Activated CD4-positive, alpha-beta T cell treated with anti-CD3 and anti-CD28 coated beads, Interleukin-2, amount 50 U/mL, for 16 hours (primary cell): ENCODE data around the gene TMEM140.

Source experiments
- DNase-seq: peaks from one replicate; pipeline ENCODE4 v3.0.0-alpha.2; 2020

The TMEM140 gene

DNA sequence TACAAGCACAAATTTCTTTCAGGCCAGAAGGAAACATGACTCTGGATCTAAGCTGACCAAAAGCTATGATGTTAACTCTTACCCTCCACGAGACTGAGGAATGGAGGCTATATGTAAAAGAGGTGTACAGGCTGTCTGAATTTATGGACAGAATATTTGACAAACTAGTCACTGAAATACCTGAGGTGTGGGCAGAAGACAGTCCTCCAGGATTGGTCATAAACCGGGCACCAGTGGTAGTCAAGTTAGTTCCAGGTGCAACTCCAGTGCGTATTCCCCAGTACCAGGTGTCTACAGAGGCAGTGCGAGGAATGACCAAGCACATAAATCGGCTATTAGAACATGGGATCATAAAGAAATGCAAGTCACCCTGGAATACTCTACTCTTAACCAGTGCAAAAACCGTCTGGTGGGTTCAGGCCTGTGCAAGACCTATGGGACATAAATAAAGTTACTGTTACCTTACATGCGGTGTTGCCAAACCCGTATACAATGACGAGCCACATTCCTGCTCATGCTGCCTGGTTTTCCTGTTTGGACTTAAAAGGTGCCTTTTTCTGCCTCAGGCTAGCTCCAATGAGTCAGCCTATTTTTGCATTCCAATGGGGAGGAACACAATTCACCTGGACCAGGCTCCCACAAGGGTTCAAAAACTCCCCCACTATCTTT, 29.3 kb downstream of the TMEM140 start:
- DNase-seq: no peak

GRCh38 chr7:135178364-135178763, 30.5 kb downstream of the TMEM140 start:
- DNase-seq: no peak

DNA sequence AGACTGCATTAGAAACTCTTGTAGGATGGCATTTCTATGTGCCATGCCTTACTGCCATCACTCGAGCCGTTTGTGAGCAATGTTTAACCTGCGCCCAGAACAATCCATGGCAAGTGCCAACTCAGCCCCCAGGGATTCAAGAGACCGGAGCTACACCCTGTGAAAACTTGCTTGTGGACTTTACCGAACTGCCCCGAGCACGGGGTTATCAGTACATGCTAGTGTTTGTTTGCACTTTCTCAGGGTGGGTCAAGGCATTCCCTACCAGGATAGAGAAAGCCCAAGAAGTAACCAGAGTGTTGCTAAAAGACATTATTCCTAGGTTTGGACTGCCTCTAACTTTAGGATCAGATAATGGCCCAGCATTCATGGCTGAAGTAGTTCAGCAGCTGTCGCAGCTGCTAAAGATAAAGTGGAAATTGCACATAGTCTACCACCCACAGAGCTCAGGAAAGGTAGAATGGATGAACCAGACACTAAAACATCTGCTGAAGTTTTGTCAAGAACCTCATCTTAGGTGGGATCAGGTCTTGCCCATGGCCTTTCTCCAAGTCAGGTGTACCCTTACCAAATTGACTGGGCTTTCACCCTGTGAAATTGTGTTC, 31.6 kb downstream of the TMEM140 start:
- DNase-seq: no peak

DNA sequence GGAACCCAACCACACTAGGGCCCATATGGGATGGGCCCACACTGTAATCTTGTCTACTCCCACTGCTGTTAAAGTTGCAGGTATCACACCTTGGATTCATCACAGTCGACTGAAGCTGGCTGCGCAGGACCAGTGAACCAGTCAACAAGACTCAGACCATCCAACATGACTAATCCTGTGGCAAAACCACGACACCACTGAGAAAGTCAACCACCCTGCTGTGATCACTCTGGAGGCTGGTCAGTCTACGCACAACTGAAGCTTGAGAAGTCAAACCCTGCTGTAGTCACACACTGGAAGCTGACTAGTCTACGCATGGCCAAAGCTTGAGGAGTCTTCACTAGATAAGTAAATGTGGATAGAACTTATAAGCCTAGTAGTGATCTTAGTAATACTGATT, 32.2 kb downstream of the TMEM140 start:
- peak; percentile 18 for DNase-seq

- no peak for DNase-seq
Observed at GRCh38 chr7:135181261-135181928, 33.5 kb downstream of the TMEM140 start.

DNA sequence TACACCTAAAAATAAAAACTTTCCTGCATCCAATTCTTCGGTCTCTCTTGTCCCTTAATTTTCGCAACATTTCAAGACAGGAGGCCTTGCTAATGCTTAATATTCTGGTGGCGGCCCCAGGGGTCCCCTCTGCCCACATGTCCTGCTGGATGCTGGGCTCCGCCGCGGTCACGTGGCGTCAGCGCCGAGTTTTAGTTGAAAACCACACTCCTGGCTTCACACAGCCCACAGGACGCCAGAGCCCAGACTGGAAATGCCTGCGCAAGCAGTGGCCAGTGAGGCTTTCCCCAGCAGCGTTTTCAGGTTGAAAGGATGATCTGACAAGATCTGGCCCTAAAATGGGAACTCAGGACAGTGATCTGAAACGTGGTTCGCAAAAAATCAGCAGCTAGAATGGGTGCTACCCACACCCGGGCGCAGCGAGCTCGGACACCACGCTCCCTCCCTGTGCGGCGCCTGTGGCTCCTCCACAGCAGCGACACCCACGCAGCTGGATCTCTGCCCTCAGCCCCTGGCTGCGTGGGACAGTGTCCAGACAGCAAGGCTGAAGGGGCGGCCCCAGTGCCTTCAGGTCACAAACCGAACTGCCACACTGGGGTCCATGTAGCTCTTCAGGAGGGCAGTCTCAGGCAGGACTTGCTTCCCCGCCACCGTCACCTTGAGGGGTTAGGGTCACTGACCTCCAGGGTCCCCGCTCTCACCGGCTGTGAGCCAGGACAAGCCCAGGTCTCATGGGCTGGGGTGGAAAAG, 34.2 kb downstream of the TMEM140 start:
- DNase-seq: no peak

DNA sequence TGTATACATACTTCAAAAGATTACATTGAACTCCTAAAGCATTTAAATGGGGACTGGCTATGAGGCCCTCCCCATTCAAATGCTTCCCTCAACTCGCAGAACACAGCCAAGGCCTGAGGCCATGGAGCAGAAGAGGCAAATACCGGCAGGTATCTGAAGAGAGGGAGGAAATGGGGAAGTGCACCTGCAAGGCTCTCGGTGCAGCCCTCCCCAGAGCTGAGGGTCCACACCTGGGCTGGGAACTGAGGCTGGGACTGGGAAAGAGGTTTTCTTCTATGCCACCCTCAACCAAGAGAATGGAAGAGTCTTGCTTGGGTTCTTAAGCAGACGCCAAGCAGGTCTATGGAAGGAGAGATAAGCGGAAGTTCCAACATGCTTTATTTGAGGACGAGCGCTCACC, 35.6 kb downstream of the TMEM140 start:
- DNase-seq: no peak

GRCh38 chr7:135184254-135184841, 36.5 kb downstream of the TMEM140 start:
- no peak for DNase-seq

DNA sequence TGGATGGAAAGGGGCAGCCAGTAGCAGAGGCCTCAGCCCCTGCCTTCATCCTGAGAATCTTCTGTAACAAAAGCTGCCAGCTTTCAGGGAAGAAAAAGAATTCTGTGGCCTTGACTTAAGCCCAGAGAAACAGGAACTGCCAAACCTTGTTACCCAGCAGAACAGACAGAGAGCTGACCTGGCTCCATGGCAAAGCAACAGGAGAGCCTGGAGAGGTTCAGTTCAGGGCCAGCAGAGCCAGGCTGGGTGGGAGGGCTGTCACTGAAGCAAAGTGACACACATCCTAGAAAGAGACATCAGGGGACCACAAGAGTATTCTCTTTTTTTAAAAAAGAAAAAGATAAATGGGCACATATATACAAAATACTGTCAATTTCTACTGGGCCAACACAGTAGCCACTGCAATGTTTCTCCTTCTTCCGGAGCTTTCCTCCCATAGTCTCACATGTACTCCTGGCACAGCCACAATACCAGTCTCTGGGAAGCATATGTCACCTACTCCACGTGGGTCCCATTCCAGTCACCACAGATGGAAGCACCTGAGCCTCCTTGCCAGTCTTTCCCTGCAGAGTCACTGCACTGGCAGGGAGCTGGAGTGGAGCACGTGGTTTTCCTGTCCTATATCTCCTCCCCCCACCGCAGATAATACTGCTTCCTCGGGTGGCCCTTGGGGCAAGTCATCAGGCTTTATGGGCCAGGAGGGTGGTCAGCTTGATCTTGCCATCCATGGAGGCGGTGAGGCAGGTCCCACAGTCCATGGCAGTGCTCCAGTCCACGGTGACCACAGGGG, 37.8 kb downstream of the TMEM140 start:
- no peak for DNase-seq

GRCh38 chr7:135186261-135186540, 38.3 kb downstream of the TMEM140 start:
- DNase-seq: no peak

GRCh38 chr7:135186841-135187253, 39.0 kb downstream of the TMEM140 start:
- DNase-seq: peak; percentile 18

DNA sequence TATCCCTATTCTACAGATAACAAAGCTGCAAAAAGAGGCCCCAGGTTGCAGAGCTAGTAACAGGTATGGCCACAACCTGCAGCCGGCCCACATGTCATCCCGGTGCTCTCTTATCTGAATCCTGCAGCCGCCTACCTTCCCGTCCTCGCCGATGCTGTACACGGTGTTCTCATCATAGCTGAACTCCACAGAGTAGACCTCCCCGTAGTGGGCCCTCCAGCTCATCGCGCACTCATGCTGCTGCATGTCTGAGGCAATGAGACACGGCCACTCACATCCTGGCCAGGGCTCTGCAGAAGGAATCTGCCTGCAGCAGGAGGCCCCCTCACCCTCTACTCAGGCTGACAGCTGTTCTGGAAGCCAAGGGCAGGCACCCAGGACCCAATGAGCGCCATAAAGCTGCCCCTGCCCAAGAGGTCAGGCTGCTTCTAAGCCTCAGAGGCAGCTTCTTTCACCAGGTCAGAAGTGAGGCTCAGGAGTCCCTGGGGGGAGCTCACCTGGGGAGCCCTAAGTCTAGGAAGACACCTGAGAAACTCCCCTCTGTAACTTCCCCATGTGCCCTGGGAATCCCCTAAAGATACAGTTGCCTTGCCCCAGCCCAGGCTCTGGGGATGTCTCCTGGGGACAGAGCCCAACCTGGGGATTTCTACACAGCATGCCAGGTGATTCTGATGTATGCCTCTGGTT, 40.6 kb downstream of the TMEM140 start:
- no peak for DNase-seq

- DNase-seq: no peak
Observed at GRCh38 chr7:135189221-135189662, 41.4 kb downstream of the TMEM140 start.

DNA sequence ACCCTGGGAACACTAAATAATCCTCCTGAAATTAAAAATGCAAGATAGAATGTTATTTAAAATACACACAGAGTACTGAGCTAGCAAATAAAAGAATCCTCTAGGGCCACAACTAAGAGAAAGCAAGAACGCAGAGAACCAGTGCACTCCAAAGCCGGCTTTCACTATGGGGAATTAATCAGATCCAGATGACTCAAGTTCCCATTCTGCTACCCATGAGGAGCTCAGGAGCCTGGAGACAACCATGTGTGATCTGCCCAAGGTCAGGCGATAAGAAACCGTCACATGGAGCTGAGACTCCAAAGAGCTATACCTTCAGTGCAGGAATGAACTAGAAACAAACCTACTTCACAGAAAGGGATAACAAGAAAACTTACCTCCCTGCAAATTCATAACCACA, 42.1 kb downstream of the TMEM140 start:
- no peak for DNase-seq

DNA sequence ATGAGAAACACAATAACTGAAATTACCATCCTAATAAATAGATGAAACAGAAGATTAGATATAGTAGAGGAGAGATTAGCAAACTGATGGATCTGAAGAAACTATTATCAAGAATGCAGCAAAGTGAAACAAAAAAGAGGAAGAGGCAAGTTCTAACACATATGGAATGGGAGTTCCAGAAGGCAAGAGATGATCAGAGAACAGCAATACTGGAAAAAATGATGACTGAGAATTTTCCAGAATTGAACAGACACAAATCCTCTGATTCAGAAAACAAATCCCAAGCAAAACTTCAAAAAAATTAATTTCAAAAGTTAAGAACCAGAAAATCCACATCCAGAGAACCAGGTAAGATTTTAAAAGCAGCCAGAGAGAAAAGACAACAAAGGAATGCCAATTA, 42.8 kb downstream of the TMEM140 start:
- DNase-seq: no peak

DNA sequence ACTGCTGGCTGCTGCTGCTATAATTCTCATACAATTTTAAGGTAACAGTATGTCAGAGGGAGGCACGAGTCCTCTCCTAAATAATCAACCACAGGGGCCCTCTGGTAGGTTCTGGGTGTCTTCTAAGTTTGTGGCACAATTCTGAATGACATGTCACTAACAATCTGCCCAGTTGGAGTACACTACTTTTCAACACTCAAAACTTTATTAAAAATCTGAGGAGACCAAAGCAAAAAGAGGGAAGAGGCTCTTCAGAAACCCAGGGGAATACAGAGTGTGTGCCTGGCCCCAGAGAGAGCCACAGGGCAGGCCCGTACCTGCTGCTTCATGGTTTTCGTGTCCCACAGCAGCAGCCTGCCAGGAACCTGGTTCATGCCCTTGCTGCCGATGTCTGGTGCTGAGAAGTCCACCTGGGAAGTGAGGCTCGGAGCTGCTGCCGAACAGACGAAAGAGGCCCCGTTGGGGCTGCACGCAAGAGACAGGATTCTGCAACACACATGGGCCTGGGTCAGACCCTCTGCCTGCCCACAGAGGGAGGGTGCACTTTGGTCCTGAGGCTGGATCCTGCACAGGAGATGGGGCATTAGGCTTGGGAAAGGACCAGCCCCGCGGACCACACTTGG, 45.2 kb downstream of the TMEM140 start:
- DNase-seq: no peak

GRCh38 chr7:135193615-135194081, 45.8 kb downstream of the TMEM140 start:
- DNase-seq: no peak

DNA sequence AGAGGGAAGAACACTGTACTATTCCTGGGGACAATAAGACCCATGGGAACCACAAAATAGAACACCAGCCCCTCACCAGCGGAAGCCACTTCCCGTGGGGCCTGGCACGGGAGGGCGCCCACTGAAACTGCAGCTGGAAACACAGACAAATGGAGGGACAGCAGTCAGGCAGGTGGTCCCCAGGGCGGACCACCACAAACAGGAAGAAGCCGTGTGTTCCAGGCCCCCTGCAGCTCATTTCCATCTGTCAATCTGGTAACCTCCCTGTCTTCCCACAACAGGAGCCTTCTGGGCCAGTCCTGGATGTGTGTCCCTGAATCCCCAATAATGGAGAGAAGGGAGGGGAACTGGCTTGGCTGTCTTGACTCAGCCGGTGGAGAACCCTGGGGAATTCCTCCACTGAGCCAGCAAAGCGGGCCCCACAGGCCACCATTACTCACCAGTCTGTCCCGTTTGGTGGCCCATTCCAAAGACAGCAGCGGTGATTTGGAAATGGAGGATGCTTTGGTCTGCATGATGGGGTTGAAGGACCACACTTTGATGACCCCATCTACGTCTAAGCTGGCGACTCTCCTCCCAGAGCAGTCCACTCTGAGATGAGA, 46.7 kb downstream of the TMEM140 start:
- DNase-seq: no peak

- no peak for DNase-seq
Observed at GRCh38 chr7:135195156-135195555, 47.3 kb downstream of the TMEM140 start.

DNA sequence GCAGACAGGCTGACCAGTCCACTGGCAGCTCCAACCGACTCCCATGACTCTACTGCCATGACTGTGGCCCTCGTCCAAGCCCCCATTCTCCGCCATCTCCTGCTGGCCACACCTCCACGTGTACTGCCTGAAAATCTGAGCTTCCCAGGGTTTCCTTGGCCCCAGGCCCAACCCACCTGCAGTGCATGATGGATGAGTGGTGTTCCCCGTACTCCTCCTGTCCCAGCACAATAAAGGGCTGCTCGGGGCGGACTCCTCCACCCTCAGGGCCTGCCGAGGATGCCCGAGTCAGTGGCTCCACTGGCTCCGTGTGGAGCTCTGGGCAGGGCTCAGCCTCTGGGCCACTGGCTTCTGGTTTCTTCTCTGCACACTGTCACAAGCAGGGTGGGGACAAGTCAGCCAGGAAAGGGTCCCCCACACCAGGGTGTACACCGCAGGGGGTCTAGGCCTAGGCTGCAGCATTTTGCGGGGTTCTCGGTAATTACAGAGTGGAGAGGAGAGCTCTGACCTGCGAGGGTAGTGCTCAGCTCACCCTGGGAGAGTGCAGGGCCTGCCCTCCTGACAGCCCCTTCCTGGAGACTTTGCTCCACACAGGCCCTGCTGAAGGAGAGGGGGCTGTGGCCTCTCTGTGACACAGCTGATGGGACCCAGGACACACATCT, 48.2 kb downstream of the TMEM140 start:
- no peak for DNase-seq
